Measurements from ENCODE around the gene TPM3.
"Not testable (repeated sequence)": the region's sequence is repeated elsewhere in the genome, so short reads cannot be mapped to it uniquely, and the experiment has no call there.

TPM3 gene

DNA sequence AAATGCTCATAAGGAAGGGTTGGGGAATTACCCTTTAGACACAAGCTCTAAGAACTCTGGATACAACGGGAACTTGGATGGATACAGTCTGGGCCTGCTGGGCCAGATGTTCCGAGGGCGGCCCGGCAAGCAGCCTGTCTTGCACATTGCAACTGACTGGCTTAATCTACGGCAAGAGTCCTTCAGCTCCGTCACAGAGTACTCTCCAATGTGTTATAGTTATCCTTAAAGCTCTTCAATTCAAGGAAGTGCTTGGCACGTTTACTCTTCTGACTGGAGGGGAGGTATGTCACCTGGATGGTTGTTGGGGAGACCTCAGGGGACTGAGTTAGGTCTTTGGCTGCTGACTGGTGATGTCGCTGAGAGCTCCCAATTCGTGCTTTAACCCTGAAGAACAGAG is 15.4 kb upstream of the TPM3 start:
- no peaks in the 10 kb centered on the region for H3K9me3 ChIP-seq (ENCODE audit: severe bottlenecking)
- no peaks in the 10 kb centered on the region for H3K27me3 ChIP-seq (ENCODE audit: insufficient read depth, poor library complexity, severe bottlenecking)
- H3K4me3 ChIP-seq (ENCODE audit: severe bottlenecking) = no peak overlapping the region
- TF ChIP-seq CTCF (IDR thresholded peaks at IDR 0.05; ENCODE audit: poor library complexity, severe bottlenecking) = no peak
- no peak overlapping the region for H3K27ac ChIP-seq (ENCODE audit: poor library complexity, severe bottlenecking)
- peaks cover 56% of the 10 kb centered on the region for H3K36me3 ChIP-seq (ENCODE audit: low read depth)
- H3K4me1 ChIP-seq (ENCODE audit: insufficient read depth, poor library complexity, severe bottlenecking) = no peaks in the 10 kb centered on the region
- no peak for ATAC-seq (ENCODE audit: low read depth)
- no peak for DNase-seq (ENCODE audit: low spot score)

DNA sequence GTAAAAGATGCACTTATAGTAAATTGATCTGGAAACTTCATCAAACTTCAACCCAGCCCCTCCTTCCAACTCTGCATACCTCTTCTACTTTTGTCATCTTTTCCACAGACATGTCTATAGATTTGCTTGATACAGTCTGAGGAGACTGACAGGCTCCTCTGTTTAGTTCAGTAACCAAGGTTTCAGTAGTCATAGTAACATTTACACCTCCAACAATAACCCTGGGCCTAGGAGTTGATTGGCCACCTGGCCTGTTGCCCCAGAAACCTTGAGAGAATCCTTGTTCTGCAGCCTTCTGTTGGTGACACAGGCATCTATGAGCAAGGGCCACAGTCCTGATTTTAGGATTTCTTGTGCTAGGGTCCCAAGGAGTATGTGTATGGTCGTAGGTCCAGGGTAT is 14.3 kb upstream of the TPM3 start, which contains the start of gene CFAP141:
Gene CFAP141 (minus strand): TSS at position 138 of the 400 bp plus-strand sequence. CDS start 26 bp downstream, at position 112.
- Histone ChIP-seq H3K9me3 (ENCODE audit: severe bottlenecking) (no peaks in the 10 kb centered on the region), H3K27ac (ENCODE audit: poor library complexity, severe bottlenecking) (no peak within 1 kb of the TSS), H3K36me3 (ENCODE audit: low read depth) (peaks cover 46% of the 10 kb centered on the region), H3K27me3 (ENCODE audit: insufficient read depth, poor library complexity, severe bottlenecking) (no peaks in the 10 kb centered on the region), H3K4me1 (ENCODE audit: insufficient read depth, poor library complexity, severe bottlenecking) (no peaks in the 10 kb centered on the region), H3K4me3 (ENCODE audit: severe bottlenecking) (no peak within 1 kb of the TSS)
- DNase-seq (ENCODE audit: low spot score) (no peak), ATAC-seq (ENCODE audit: low read depth) (peak; percentile 66; the same call in 2 of the 3 replicates)
- no peak for TF ChIP-seq CTCF (IDR thresholded peaks at IDR 0.05; ENCODE audit: poor library complexity, severe bottlenecking)

- not testable (repeated sequence) for H3K4me3 ChIP-seq (ENCODE audit: severe bottlenecking); H3K27ac ChIP-seq (ENCODE audit: poor library complexity, severe bottlenecking); H3K4me1 ChIP-seq (ENCODE audit: insufficient read depth, poor library complexity, severe bottlenecking); H3K27me3 ChIP-seq (ENCODE audit: insufficient read depth, poor library complexity, severe bottlenecking); H3K9me3 ChIP-seq (ENCODE audit: severe bottlenecking); DNase-seq (ENCODE audit: low spot score)
- ATAC-seq (ENCODE audit: low read depth) = peak; percentile 35; the same call in 2 of the 3 replicates
- peaks cover 43% of the 10 kb centered on the region for H3K36me3 ChIP-seq (ENCODE audit: low read depth)
These were observed 13.9 kb upstream of the TPM3 start for GRCh38 chr1:154205778-154206177.

DNA sequence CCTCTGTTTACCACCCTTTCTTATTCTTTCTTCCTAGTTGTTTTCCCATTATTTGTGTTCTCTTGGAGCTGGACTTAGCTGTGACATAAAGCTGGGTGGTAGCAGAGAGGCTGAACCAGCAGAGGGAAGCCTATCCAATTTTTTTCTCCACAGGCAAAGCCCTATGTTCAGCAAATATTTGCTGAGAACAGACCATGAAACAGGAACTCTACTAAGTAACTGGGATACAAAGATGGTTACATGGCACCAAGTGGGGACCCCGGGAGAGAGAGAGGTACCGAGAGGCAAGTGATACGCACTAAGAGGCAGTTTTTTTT is 7.6 kb upstream of the TPM3 start:
- no peak for TF ChIP-seq CTCF (IDR thresholded peaks at IDR 0.05; ENCODE audit: poor library complexity, severe bottlenecking)
- no peak overlapping the region for H3K4me3 ChIP-seq (ENCODE audit: severe bottlenecking)
- H3K9me3 ChIP-seq (ENCODE audit: severe bottlenecking) = no peaks in the 10 kb centered on the region
- H3K27me3 ChIP-seq (ENCODE audit: insufficient read depth, poor library complexity, severe bottlenecking) = no peaks in the 10 kb centered on the region
- no peak for DNase-seq (ENCODE audit: low spot score)
- peaks cover 5% of the 10 kb centered on the region for H3K4me1 ChIP-seq (ENCODE audit: insufficient read depth, poor library complexity, severe bottlenecking)
- peak; percentile 18; the same call in 1 of the 3 replicates for ATAC-seq (ENCODE audit: low read depth)
- H3K27ac ChIP-seq (ENCODE audit: poor library complexity, severe bottlenecking) = no peak overlapping the region
- H3K36me3 ChIP-seq (ENCODE audit: low read depth) = no peaks in the 10 kb centered on the region

DNA sequence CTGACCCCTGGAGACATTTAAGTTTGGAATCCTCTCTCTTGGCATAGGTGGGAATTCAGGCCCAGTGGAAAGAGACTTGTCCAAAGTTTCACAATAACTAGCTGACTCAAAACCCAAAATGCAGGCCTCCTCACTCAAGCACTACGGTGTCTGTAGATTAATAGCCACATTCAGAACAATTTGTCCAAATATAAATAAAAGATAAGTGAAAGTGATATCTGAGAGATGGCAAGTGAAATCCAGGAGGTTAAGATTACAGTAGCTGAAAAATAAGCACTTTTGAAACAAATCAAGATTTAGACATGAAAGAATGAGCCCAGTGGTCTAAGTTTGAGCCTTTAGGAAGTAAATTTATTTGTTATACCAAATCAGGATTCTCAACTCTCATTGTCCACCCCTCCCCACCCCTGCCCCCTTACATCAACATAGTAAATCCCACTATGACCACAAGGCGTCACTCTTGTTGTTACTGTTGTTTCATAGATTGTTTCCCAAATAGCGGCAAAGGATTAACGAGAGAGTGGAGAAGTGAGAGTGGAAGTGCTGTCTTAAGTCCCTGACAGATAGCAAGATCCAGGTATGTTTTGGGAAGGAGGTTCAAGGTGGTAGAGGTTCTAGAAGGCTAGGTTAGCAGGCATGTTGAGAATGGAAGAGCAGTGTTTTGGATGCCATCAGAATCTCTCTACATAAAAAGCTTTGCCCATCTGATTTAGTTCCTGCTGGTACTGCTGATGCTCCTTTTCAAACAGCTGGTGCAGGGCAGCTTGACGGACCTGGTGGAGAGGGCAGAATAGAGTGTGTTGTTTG is 7.1 kb upstream of the TPM3 start:
- H3K36me3 ChIP-seq (ENCODE audit: low read depth) = no peaks in the 10 kb centered on the region
- DNase-seq (ENCODE audit: low spot score) (no peak), ATAC-seq (ENCODE audit: low read depth) (0 out of 3 replicates have a peak, but pooled peaks have one; percentile 32)
- no peaks in the 10 kb centered on the region for H3K9me3 ChIP-seq (ENCODE audit: severe bottlenecking)
- H3K4me1 ChIP-seq (ENCODE audit: insufficient read depth, poor library complexity, severe bottlenecking) = peaks cover 5% of the 10 kb centered on the region
- peak overlapping the region; percentile 9 for H3K27ac ChIP-seq (ENCODE audit: poor library complexity, severe bottlenecking)
- TF ChIP-seq CTCF (IDR thresholded peaks at IDR 0.05; ENCODE audit: poor library complexity, severe bottlenecking) = peak; percentile 82
- no peak overlapping the region for H3K4me3 ChIP-seq (ENCODE audit: severe bottlenecking)
- no peaks in the 10 kb centered on the region for H3K27me3 ChIP-seq (ENCODE audit: insufficient read depth, poor library complexity, severe bottlenecking)

Measured in RWPE2 (cell line).